ENCODE measurements around the gene MLYCD. TPM values are rescaled to one million over a fixed set of nuclear protein-coding genes. Genes with fewer than 3 reads are reported as not detected.

Gene MLYCD
- total RNA-seq, 1 donor: 2.9 TPM

DNA sequence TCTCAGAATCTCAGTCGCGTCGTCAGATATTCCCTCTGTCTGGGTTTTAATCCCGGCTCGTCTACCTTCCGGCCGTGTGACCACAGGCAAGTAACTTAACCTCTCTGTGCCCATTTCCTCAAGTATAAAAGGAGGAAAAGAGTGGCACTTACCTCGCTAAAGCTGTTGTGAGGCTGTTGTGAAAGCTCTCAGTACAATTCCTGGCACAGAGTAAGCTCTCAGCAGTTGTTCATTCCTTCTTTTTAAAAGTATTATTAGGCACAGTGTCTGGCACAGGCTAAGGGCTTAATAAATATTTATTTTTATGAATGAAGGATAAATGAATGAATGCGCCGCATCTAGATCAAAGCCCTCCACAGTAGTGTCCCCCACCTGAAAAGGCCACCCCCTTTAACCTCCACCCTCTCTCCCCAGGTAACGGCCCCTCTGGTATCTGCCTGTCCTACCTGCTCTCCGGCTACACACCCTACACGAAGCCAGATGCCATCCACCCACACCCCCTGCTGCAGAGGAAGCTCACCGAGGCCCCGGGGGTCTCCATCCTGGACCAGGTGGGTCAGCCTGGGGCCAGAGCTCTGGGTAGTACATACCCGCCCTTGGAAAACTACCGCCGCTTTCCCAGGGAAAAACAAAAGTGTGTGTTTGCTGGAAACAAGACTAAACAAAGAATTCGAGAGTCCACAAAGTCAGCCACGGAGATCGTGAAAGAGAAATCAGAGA is 60.1 kb downstream of the MLYCD start:
- H3K4me1 ChIP-seq (ENCODE audit: insufficient read depth, low read length): peaks cover 8% of the 10 kb centered on the region
- no peaks in the 10 kb centered on the region for H3K9me3 ChIP-seq (ENCODE audit: low read depth, low read length)
- H3K4me3 ChIP-seq (ENCODE audit: low read length): no peak overlapping the region
- peaks cover 7% of the 10 kb centered on the region for H3K27me3 ChIP-seq (ENCODE audit: insufficient read depth, low read length)

DNA sequence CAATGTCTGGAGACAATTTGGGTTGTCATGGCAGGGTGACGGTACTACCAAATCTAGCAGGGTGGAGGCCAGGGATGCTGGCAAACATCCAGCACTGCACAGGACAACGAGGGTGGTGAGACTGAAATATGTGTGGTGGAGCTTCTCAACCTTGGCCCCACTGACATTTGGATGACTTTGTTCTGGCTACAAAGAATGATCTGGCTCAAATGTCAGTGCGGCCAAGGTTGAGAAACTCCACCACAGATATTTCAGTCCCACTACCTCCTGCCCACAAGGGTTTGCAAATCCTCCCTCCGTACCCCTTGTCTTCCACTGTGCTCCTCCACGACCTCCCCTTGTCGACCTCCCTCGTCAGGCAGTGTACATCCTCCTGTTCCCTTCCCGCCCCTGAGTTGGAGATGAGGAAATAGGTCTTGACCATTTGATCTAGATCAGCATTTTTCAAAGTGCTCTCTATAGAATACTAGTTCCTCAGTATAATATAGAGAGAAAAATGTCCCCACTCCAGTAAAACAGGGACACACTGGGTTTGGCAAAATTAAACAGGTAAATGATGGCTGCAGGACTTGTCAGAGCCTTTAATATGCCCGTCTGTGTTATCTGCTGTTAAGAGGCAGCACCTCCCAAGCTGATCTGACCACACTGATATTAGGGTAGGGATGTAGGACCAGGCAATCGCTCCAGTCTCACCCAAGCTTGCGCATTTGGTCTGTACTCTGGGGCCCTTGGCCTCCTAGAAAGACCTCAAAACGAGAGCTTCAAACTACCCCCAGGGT is 60.9 kb downstream of the MLYCD start:
- Histone ChIP-seq H3K4me1 (ENCODE audit: insufficient read depth, low read length) (no peaks in the 10 kb centered on the region), H3K9me3 (ENCODE audit: low read depth, low read length) (no peaks in the 10 kb centered on the region), H3K4me3 (ENCODE audit: low read length) (no peak overlapping the region), H3K27me3 (ENCODE audit: insufficient read depth, low read length) (peaks cover under 1% of the 10 kb centered on the region)

DNA sequence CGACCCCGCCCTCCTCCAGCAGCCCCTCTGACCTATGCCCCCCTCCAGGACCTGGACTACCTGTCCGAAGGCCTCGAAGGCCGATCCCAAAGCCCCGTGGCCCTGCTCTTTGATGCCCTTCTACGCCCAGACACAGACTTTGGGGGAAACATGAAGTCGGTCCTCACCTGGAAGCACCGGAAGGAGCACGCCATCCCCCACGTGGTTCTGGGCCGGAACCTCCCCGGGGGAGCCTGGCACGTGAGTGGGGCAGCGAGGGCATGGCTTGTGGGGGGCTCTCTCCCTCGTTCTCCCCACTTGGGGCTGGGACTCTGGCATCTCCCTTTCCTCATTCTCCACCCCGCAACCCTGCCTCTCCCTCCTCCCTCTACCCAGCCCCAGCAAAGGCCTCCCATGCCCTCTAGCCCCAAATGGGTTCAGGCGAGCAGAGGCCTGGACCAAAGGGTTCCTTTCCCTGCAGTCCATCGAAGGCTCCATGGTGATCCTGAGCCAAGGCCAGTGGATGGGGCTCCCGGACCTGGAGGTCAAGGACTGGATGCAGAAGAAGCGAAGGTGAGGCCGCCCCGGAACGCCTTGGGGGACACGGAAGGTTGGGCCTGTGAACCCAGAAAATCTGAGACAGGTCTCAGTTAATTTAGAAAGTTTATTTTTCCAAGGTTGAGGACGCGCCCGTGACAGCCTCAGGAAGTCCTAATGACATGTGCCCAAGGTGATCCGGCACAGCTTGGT is 61.8 kb downstream of the MLYCD start:
- no peaks in the 10 kb centered on the region for H3K9me3 ChIP-seq (ENCODE audit: low read depth, low read length)
- no peaks in the 10 kb centered on the region for H3K4me1 ChIP-seq (ENCODE audit: insufficient read depth, low read length)
- no peak overlapping the region for H3K4me3 ChIP-seq (ENCODE audit: low read length)
- no peaks in the 10 kb centered on the region for H3K27me3 ChIP-seq (ENCODE audit: insufficient read depth, low read length)

DNA sequence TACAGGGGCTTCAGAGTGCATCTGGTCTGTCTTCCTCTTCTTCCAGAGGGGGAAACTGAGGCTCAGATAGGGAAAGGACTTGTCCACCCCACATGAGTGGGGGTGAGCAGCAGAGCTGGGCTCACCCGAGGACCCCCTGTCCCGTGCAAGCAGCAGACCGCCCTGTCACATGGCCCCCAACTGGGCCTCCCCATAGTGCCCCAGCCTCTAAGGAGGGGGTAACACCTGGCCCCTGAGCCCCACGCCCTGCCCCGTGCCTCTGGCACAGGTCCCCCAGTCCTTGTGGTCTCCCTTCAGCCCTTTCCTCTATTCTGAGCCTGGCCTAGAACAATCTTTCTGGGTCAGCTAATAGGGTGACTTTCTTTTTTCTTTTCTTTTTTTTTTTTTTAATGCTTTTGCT is 62.7 kb downstream of the MLYCD start:
- no peaks in the 10 kb centered on the region for H3K9me3 ChIP-seq (ENCODE audit: low read depth, low read length)
- H3K4me1 ChIP-seq (ENCODE audit: insufficient read depth, low read length): no peaks in the 10 kb centered on the region
- no peak overlapping the region for H3K4me3 ChIP-seq (ENCODE audit: low read length)
- H3K27me3 ChIP-seq (ENCODE audit: insufficient read depth, low read length): no peaks in the 10 kb centered on the region

DNA sequence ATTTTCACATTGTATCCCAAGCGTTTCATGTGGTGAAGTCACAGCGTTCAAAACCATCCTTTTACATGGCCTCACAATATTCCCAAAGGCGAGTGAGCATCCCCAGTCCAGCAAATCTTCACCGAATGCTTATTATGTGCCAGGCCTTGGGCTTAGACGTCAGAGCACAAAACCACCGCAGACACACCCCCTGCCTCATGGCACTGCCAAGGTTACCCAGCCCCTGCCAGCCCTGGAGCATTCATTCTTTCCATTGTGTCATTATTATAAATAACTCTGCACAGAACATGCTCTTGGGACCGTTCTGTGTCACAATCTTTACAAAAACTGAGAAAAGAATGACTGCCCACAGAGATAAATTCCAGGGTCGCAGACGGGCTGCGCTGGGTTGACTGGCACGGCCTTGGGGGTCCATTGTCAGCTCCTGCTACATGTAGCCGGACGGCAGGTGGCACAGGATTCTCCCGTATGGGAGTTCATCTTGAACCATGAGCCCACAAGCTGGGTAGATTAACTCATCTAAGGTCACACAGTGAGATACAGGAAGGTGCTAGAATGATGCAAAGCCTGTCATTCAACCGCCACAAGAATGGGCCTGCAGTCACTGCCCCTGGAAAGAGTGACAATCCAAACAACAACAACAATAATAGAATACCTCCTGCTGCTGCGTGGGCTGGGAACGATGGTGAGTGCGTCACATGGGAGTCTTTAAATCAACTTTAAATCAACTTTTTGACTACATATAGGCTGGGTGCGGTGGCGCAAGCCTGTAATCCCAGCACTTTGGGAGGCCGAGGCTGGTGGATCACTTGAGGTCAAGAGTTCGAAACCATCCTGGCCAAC is 64.6 kb downstream of the MLYCD start:
- H3K9me3 ChIP-seq (ENCODE audit: low read depth, low read length): no peaks in the 10 kb centered on the region
- H3K4me3 ChIP-seq (ENCODE audit: low read length): no peak overlapping the region
- H3K4me1 ChIP-seq (ENCODE audit: insufficient read depth, low read length): no peaks in the 10 kb centered on the region
- H3K27me3 ChIP-seq (ENCODE audit: insufficient read depth, low read length): no peaks in the 10 kb centered on the region

DNA sequence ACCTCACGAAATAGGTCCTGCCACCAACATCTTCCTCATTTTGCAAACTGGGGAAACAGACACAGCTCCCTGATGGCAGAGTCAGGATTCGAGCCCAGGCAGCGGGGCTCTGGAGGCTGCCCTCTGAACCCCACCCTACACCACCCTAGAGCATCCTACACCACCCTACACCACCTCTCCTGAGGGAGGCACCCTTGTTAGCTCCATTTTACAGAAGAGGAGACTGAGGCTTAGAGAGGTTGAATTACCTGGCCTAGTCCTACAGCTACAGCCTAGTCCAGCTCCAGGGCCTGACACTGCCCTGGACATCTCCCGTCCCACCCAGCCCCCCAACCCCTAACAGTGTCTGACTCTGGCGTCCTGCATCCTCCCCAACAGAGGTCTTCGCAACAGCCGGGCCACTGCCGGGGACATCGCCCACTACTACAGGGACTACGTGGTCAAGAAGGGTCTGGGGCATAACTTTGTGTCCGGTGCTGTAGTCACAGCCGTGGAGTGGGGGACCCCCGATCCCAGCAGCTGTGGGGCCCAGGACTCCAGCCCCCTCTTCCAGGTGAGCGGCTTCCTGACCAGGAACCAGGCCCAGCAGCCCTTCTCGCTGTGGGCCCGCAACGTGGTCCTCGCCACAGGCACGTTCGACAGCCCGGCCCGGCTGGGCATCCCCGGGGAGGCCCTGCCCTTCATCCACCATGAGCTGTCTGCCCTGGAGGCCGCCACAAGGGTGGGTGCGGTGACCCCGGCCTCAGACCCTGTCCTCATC is 65.9 kb downstream of the MLYCD start:
- no peak overlapping the region for H3K4me3 ChIP-seq (ENCODE audit: low read length)
- H3K4me1 ChIP-seq (ENCODE audit: insufficient read depth, low read length): no peaks in the 10 kb centered on the region
- H3K9me3 ChIP-seq (ENCODE audit: low read depth, low read length): no peaks in the 10 kb centered on the region
- H3K27me3 ChIP-seq (ENCODE audit: insufficient read depth, low read length): peaks cover 2% of the 10 kb centered on the region

DNA sequence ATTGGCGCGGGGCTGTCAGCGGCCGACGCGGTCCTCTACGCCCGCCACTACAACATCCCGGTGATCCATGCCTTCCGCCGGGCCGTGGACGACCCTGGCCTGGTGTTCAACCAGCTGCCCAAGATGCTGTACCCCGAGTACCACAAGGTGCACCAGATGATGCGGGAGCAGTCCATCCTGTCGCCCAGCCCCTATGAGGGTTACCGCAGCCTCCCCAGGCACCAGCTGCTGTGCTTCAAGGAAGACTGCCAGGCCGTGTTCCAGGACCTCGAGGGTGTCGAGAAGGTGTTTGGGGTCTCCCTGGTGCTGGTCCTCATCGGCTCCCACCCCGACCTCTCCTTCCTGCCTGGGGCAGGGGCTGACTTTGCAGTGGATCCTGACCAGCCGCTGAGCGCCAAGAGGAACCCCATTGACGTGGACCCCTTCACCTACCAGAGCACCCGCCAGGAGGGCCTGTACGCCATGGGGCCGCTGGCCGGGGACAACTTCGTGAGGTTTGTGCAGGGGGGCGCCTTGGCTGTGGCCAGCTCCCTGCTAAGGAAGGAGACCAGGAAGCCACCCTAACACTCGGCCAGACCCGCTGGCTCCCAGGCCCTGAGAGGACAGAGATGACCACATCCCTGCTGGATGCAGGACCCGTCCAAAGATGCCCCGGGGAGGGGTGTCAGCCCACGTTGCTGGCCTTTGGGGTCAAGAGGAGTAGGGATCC is 66.7 kb downstream of the MLYCD start:
- Histone ChIP-seq H3K27me3 (ENCODE audit: insufficient read depth, low read length) (peaks cover 2% of the 10 kb centered on the region), H3K4me1 (ENCODE audit: insufficient read depth, low read length) (no peaks in the 10 kb centered on the region), H3K9me3 (ENCODE audit: low read depth, low read length) (no peaks in the 10 kb centered on the region), H3K4me3 (ENCODE audit: low read length) (no peak overlapping the region)

DNA sequence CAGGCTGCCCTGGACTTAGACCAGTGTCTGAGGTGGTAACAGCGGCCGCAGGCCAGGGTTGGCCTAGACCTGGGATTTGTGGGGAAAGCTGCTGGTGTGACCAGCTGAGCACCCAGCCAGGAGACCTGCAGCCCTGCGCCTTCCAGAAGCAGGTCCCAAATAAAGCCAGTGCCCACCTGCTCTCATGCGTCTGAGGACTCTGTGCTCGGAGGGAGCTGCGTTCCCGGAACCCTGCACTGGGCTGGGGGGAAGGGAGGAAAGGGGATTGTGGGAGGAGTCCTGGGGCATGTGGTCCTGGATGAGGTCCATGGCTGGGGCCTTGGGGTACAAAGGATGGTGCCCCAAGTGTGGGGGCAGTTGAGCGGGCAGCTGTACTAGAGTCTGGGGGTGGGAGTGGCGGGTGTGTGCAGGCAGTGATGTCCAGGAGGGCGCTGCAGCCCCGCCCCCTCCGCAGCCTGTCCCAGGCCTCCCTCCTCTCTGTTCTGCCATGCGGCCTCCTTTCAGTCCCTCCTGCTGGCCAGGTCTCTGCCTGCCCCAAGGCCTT is 67.3 kb downstream of the MLYCD start:
- Histone ChIP-seq H3K27me3 (ENCODE audit: insufficient read depth, low read length) (peaks cover 2% of the 10 kb centered on the region), H3K4me3 (ENCODE audit: low read length) (no peak overlapping the region), H3K9me3 (ENCODE audit: low read depth, low read length) (no peaks in the 10 kb centered on the region), H3K4me1 (ENCODE audit: insufficient read depth, low read length) (no peaks in the 10 kb centered on the region)

DNA sequence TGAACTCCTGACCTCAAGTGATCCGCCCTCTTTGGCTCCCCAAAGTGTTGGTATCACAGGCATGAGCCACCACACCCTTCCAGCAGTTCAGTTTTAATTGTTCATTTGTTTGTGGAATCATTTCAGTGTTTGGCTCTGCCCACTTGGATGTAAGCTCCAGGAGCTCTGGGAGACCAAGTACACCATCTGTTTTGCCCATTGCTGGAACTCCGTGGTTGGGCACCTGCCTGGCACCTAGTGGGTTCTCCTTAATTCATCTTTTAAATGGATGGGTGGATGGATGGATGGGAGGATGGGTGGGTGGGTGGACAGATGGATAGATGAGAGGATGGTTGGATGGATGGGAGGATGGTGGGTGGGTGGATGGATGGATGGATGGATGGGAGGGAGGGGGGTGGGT is 68.2 kb downstream of the MLYCD start:
- no peaks in the 10 kb centered on the region for H3K9me3 ChIP-seq (ENCODE audit: low read depth, low read length)
- H3K4me3 ChIP-seq (ENCODE audit: low read length): no peak overlapping the region
- no peaks in the 10 kb centered on the region for H3K4me1 ChIP-seq (ENCODE audit: insufficient read depth, low read length)
- peaks cover 2% of the 10 kb centered on the region for H3K27me3 ChIP-seq (ENCODE audit: insufficient read depth, low read length)

DNA sequence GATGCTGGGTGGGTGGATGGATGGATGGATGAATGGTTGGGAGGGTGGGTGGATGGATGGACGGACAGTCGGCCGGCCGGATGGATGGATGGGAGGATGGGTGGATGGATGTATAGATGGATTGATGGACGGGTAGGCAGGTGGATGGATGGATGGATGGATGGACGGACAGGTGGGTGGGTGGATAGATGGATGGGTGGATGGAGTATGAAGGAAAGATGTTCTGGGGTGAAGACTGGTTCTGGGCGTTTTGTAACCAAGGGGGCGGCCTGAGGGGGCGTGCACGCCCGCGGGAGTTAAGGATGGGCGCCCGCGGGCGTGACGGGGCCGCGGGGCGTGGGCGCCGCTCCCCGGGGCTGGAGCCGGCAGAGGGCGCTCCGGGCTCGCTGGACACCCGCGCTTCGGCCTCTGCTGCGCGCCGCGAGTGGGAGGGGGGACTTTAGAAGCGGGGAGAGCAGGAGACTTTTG is 69.0 kb downstream of the MLYCD start, which contains the start of gene NECAB2:
NECAB2 (plus strand) TSS at position 407 of the 468 bp plus-strand sequence. CDS start 405 bp downstream, outside the sequence.
- Histone ChIP-seq H3K4me1 (ENCODE audit: insufficient read depth, low read length) (no peaks in the 10 kb centered on the region), H3K27me3 (ENCODE audit: insufficient read depth, low read length) (peaks cover 2% of the 10 kb centered on the region), H3K4me3 (ENCODE audit: low read length) (no peak within 1 kb of the TSS), H3K9me3 (ENCODE audit: low read depth, low read length) (no peaks in the 10 kb centered on the region)

DNA sequence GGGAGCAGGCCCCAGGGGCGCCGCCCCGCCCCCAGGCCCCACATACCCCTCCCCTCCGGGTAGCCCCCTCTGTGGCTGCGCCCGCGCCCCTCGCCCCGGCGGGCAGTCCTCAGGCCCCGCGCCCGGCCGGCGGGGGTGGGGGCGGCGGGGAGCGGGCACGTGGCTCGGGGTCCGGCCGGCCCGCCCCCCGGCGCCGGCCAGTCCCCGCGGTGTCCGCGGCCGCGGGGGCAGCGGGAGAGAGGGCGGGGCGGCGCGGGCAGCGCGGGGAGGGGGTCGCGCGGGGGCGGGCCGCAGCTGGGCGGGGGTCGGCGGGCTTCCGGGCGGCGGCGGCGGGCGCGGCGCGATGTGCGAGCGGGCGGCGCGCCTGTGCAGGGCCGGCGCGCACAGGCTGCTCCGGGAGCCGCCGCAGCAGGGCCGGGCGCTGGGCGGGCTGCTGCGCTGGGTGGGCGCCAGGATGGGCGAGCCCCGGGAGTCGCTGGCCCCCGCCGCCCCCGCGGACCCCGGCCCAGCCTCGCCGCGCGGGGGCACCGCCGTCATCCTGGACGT is 69.5 kb downstream of the MLYCD start:
- Histone ChIP-seq H3K9me3 (ENCODE audit: low read depth, low read length) (no peaks in the 10 kb centered on the region), H3K4me1 (ENCODE audit: insufficient read depth, low read length) (no peaks in the 10 kb centered on the region), H3K4me3 (ENCODE audit: low read length) (no peak overlapping the region), H3K27me3 (ENCODE audit: insufficient read depth, low read length) (peaks cover 2% of the 10 kb centered on the region)

DNA sequence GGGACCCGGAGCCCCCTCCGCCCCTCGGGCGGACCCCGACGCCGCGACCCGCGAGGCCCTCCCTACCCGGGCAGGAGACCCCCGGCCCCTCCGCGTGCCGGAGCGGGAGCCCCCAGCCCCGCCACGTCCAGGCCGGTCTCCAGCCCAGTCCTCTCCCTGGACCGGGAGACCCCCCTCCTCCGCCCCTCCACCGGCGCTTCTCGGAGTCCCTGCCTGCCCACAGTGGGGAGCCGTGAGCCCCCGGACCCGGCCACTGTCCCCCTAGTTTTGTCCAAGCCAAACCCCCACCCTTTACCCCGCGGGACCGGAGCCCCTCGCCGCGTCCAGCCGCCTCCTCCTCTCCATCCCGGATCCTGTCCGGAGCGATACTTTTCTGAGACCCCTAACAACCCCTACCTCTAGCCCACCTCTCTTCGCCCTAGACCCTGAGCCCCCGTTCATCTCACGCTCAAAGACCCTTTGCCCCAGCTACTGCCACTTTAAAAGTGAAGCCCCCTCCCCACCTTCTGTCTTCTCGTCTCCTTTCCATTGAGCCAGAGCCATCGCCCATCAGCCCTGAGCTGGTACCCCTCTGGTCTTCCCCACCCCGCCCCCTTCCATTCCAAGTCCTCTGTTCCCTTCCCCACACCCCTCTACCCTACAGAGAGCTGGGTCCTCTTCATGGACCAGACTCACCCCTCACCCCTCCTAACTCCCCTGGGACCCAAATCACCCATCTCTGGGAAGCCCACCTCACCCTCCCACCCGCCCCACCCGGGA is 70.2 kb downstream of the MLYCD start:
- peaks cover 2% of the 10 kb centered on the region for H3K27me3 ChIP-seq (ENCODE audit: insufficient read depth, low read length)
- no peaks in the 10 kb centered on the region for H3K9me3 ChIP-seq (ENCODE audit: low read depth, low read length)

More for the DNA sequence above, 70.2 kb downstream of the MLYCD start:
- no peak overlapping the region for H3K4me3 ChIP-seq (ENCODE audit: low read length)
- H3K4me1 ChIP-seq (ENCODE audit: insufficient read depth, low read length): no peaks in the 10 kb centered on the region

All from mononuclear cell (primary cell).